ENCODE data around the gene TOB1.
"Not testable (repeated sequence)": the region's sequence is repeated elsewhere in the genome, so short reads cannot be mapped to it uniquely, and the experiment has no call there.

TOB1 gene

GRCh38 chr17:50903604-50904517, 37.7 kb upstream of the TOB1 start:
- no peak for DNase-seq
- TF ChIP-seq POLR2A (IDR thresholded peaks at IDR 0.05; ENCODE audit: low read length): no peak
- TF ChIP-seq GATA1 (IDR thresholded peaks at IDR 0.05; ENCODE audit: low read depth, low read length): no peak

- TF ChIP-seq POLR2A (IDR thresholded peaks at IDR 0.05; ENCODE audit: low read length) (no peak), GATA1 (IDR thresholded peaks at IDR 0.05; ENCODE audit: low read depth, low read length) (no peak)
- no peak for DNase-seq
Observed at GRCh38 chr17:50902372-50903353, 36.5 kb upstream of the TOB1 start.

- no peak for DNase-seq
- TF ChIP-seq GATA1 (IDR thresholded peaks at IDR 0.05; ENCODE audit: low read depth, low read length): no peak
- no peak for TF ChIP-seq POLR2A (IDR thresholded peaks at IDR 0.05; ENCODE audit: low read length)
Observed at GRCh38 chr17:50900383-50900892, 34.3 kb upstream of the TOB1 start.

GRCh38 chr17:50899559-50900319, 33.6 kb upstream of the TOB1 start:
- DNase-seq: no peak
- TF ChIP-seq GATA1 (IDR thresholded peaks at IDR 0.05; ENCODE audit: low read depth, low read length) (no peak), POLR2A (IDR thresholded peaks at IDR 0.05; ENCODE audit: low read length) (no peak)

GRCh38 chr17:50899005-50899460, 32.9 kb upstream of the TOB1 start:
- TF ChIP-seq GATA1 (IDR thresholded peaks at IDR 0.05; ENCODE audit: low read depth, low read length) (no peak), POLR2A (IDR thresholded peaks at IDR 0.05; ENCODE audit: low read length) (no peak)
- DNase-seq: no peak

GRCh38 chr17:50898369-50899004, 32.3 kb upstream of the TOB1 start:
- no peak for DNase-seq
- no peak for TF ChIP-seq POLR2A (IDR thresholded peaks at IDR 0.05; ENCODE audit: low read length)
- no peak for TF ChIP-seq GATA1 (IDR thresholded peaks at IDR 0.05; ENCODE audit: low read depth, low read length)

GRCh38 chr17:50894513-50894912, 28.4 kb upstream of the TOB1 start:
- DNase-seq: not testable (repeated sequence)

- TF ChIP-seq GATA1 (IDR thresholded peaks at IDR 0.05; ENCODE audit: low read depth, low read length): no peak
- TF ChIP-seq POLR2A (IDR thresholded peaks at IDR 0.05; ENCODE audit: low read length): no peak
Observed at GRCh38 chr17:50893183-50893993, 27.2 kb upstream of the TOB1 start.

GRCh38 chr17:50892101-50892776, 26.1 kb upstream of the TOB1 start:
- no peak for DNase-seq
- TF ChIP-seq POLR2A (IDR thresholded peaks at IDR 0.05; ENCODE audit: low read length) (no peak), GATA1 (IDR thresholded peaks at IDR 0.05; ENCODE audit: low read depth, low read length) (no peak)

More at GRCh38 chr17:50893183-50893993, 27.2 kb upstream of the TOB1 start:
- DNase-seq: no peak

- DNase-seq: no peak
- TF ChIP-seq POLR2A (IDR thresholded peaks at IDR 0.05; ENCODE audit: low read length) (no peak), GATA1 (IDR thresholded peaks at IDR 0.05; ENCODE audit: low read depth, low read length) (no peak)
Observed at GRCh38 chr17:50891577-50891989, 25.4 kb upstream of the TOB1 start.

GRCh38 chr17:50890675-50891516, 24.7 kb upstream of the TOB1 start:
- no peak for DNase-seq
- TF ChIP-seq POLR2A (IDR thresholded peaks at IDR 0.05; ENCODE audit: low read length): no peak
- TF ChIP-seq GATA1 (IDR thresholded peaks at IDR 0.05; ENCODE audit: low read depth, low read length): no peak
